Loucy (cell line): ENCODE results near the gene DIP2A.

ENCODE experiments used
- CTCF ChIP-seq: fragments of 200-600 bp; sonication (generic); conservative IDR thresholded peaks from 2 replicates; pipeline ENCODE4 v1.5.1; 2014; ENCODE audit warnings: mild to moderate bottlenecking, antibody characterized with exemption, low read length
- EZH2phosphoT487 ChIP-seq: fragments of 200-600 bp; IDR thresholded peaks from 2 replicates; pipeline ENCODE4 v1.6.1; 2018; ENCODE audit warnings: antibody characterized with exemption, mild to moderate bottlenecking, moderate library complexity, borderline replicate concordance

- TF ChIP-seq CTCF (no peak), EZH2phosphoT487 (no peak)
Observed at GRCh38 chr21:46469275-46469674, 10.6 kb downstream of the DIP2A start.
